B cell (primary cell): ENCODE measurements around the gene LAP3. TPM values are rescaled to one million over a fixed set of nuclear protein-coding genes. Genes with fewer than 3 reads are reported as not detected.

ENCODE experiments used
- ATAC-seq: fragments of 200-7000 bp; cut with Tn5 transposase; one replicate; pipeline ENCODE4 v1.10.0; 2021; ENCODE audit warnings: low read depth, mild to moderate bottlenecking, moderate number of reproducible peaks, moderate library complexity
- CTCF ChIA-PET: fragments of 350-600 bp; sonication (Branson Sonifier 250); formaldehyde crosslinking; loops from one replicate; lab custom pipeline; 2021; ENCODE audit warnings: antibody characterized with exemption, inconsistent platforms; lab: Charles Lee
- POLR2A ChIA-PET: fragments of 350-600 bp; sonication (Branson Sonifier 250); formaldehyde crosslinking; loops from one replicate; lab custom pipeline; 2021; ENCODE audit warnings: antibody characterized with exemption; lab: Charles Lee
- DNase-seq: peaks from one replicate; pipeline ENCODE4 v3.0.0; 2013
- H2AFZ ChIP-seq: 2 replicates; pipeline ENCODE4 v1.6.1; 2012; ENCODE audit warnings: mild to moderate bottlenecking, low read depth, low read length; ENCODE audit not compliant: insufficient read depth, poor library complexity, severe bottlenecking
- H3K27ac ChIP-seq, 2 donors: 1 replicate in 1 of 2; 2 replicates in 1 of 2; pipeline ENCODE4 v1.5.1; 2012 to 2013; ENCODE audit warnings: low read length in 2 of 2, mild to moderate bottlenecking in 2 of 2, moderate library complexity in 1 of 2
- H3K27me3 ChIP-seq, 4 experiments: fragments of 200-600 bp in 1 of 4; sonication (generic) in 1 of 4; replicated peaks in 1 of 4; 1 replicate in 2 of 4; 2 replicates in 2 of 4; pipeline versions ENCODE4 v1.6.1 to v1.7.0; 2013 to 2016; ENCODE audit warnings: low read length in 3 of 4, mild to moderate bottlenecking in 2 of 4, mixed read lengths in 1 of 4, moderate library complexity in 1 of 4; ENCODE audit not compliant: insufficient read depth in 4 of 4, control insufficient read depth in 3 of 4; ENCODE audit errors: control extremely low read depth in 1 of 4
- H3K36me3 ChIP-seq, 2 experiments: replicated peaks in 1 of 2; 1 replicate in 1 of 2; 2 replicates in 1 of 2; pipeline versions ENCODE4 v1.6.1 to v1.7.1; 2013; ENCODE audit warnings: low read length in 1 of 2; ENCODE audit not compliant: insufficient read depth in 2 of 2, control insufficient read depth in 1 of 2; ENCODE audit errors: control extremely low read depth in 1 of 2, extremely low read depth in 1 of 2
- H3K4me1 ChIP-seq, 2 donors: fragments of 200-600 bp in 1 of 2; sonication (generic) in 1 of 2; 1 replicate in 1 of 2; 2 replicates in 1 of 2; pipeline versions ENCODE4 v1.5.1 to v1.6.1; 2013 to 2017; ENCODE audit warnings: low read length in 2 of 2; ENCODE audit not compliant: control insufficient read depth in 2 of 2, insufficient read depth in 2 of 2
- H3K4me2 ChIP-seq: replicated peaks from 2 replicates; pipeline ENCODE3; 2012; ENCODE audit warnings: mild to moderate bottlenecking, low read depth, low read length; ENCODE audit not compliant: poor library complexity, severe bottlenecking
- H3K4me3 ChIP-seq, 5 experiments: fragments of 200-600 bp in 1 of 5; sonication (generic) in 1 of 5; 1 replicate in 3 of 5; 2 replicates in 2 of 5; pipeline versions ENCODE4 v1.5.1 to v1.7.0; 2011 to 2016; ENCODE audit warnings: low read length in 4 of 5, mild to moderate bottlenecking in 4 of 5, low read depth in 2 of 5, control low read depth in 1 of 5, moderate library complexity in 1 of 5; ENCODE audit not compliant: insufficient read depth in 1 of 5; ENCODE audit errors: control extremely low read depth in 1 of 5, extremely low read depth in 1 of 5
- H3K79me2 ChIP-seq: fragments of 200-600 bp; sonication (generic); one replicate; pipeline ENCODE4 v1.6.0; 2016; ENCODE audit warnings: low read length; ENCODE audit not compliant: control insufficient read depth, insufficient read depth
- H3K9ac ChIP-seq: fragments of 200-600 bp; sonication (generic); 2 replicates; pipeline ENCODE4 v1.6.1; 2017; ENCODE audit warnings: mild to moderate bottlenecking, low read length, moderate library complexity
- H3K9me3 ChIP-seq, 3 donors: one replicate each; pipeline versions ENCODE4 v1.6.1 to v1.7.1; 2013; ENCODE audit warnings: low read length in 2 of 3; ENCODE audit not compliant: control insufficient read depth in 2 of 3, insufficient read depth in 1 of 3; ENCODE audit errors: control extremely low read depth in 1 of 3
- H4K20me1 ChIP-seq: 2 replicates; pipeline ENCODE4 v1.6.0; 2012; ENCODE audit warnings: mild to moderate bottlenecking, low read length; ENCODE audit not compliant: insufficient read depth, control insufficient read depth, poor library complexity, severe bottlenecking
- H3K27ac Mint-ChIP-seq: one replicate; pipeline ENCODE4 v1.8.0; 2021; ENCODE audit warnings: mixed read lengths
- H3K27me3 Mint-ChIP-seq: one replicate; pipeline ENCODE4 v1.8.0; 2021; ENCODE audit warnings: mixed read lengths
- H3K4me1 Mint-ChIP-seq: one replicate; pipeline ENCODE4 v1.8.0; 2021; ENCODE audit warnings: mixed read lengths
- H3K4me3 Mint-ChIP-seq: one replicate; pipeline ENCODE4 v1.8.0; 2021; ENCODE audit warnings: mixed read lengths
- H3K9me3 Mint-ChIP-seq: one replicate; pipeline ENCODE4 v1.8.0; 2022; ENCODE audit warnings: mixed read lengths; ENCODE audit not compliant: insufficient read depth
- EZH2 ChIP-seq: IDR thresholded peaks from 2 replicates; pipeline ENCODE4 v1.6.1; 2012; ENCODE audit warnings: borderline replicate concordance, low read depth, mild to moderate bottlenecking, moderate library complexity, low read length; ENCODE audit not compliant: insufficient read depth, poor library complexity, severe bottlenecking
- WGBS: methylation state at CpG from one replicate; pipeline ENCODE4 v1.1.5; 2013; ENCODE audit warnings: missing lambda C conversion rate; ENCODE audit not compliant: insufficient coverage; 5-methylcytosine and 5-hydroxymethylcytosine counted together
- intact Hi-C: fragments of 100-400 bp; cut with micrococcal nuclease; formaldehyde crosslinking; loops from one replicate; pipeline ENCODE4 v1.10.0; 2022
- polyA plus RNA-seq: library from polyadenylated mRNA; depleted of rRNA; stranded (reverse); fragments of >200 nt; gene quantifications from 2 replicates; pipeline ENCODE4 v1.2.3, GENCODE V29; 2012
- total RNA-seq, 2 donors: library from RNA; stranded (reverse); fragments of 120-200 nt in 1 of 2; gene quantifications; 1 replicate in 1 of 2; 2 replicates in 1 of 2; pipeline versions ENCODE4 v1.2.3 to v1.2.4, GENCODE V29; 2013 to 2022
- TF ChIP-seq, protein P1 (sequence below): fragments of 200-600 bp; IDR thresholded peaks from one replicate; pipeline ENCODE4 v1.8.0; 2022; ENCODE audit warnings: antibody characterized with exemption, mild to moderate bottlenecking

Gene LAP3
- total and polyA plus RNA-seq, 2 donors (not counting 1 experiment from before 2014, with no cell fraction given): 18.4 to 30.1 TPM

DNA sequence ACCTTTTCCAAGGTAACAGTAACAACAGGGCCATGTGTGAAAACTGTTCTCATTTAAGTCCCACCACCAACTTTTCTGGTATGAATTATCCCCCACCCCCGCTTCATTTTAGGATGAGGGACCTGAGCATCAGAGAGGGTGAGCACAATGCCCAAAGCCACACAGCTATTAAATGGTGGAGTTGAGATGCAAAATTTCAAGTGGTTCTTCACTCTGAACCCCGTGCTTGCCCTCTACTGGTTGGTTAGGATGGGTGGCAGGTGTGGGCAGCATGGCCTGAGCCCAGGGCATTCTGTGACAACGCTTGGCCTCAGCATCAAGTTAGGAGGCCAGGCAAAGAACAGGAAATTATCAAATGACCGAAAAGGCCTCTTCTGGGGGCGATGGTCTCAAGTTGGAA lies 70.9 kb downstream of the LAP3 start:
- Mint-ChIP-seq H3K9me3 (peaks cover 3% of the 10 kb centered on the region), H3K27me3 (peaks cover 4% of the 10 kb centered on the region), H3K27ac (no peak overlapping the region), H3K4me3 (no peak overlapping the region), H3K4me1 (no peaks in the 10 kb centered on the region)
- Histone ChIP-seq H3K36me3 (no peaks in the 10 kb centered on the region), H4K20me1 (no peaks in the 10 kb centered on the region), H2AFZ (no peak overlapping the region), H3K27me3 (peaks cover 0 to 3% (median 0%) of the 10 kb centered on the region in 4 experiments), H3K9me3 (peaks cover 0 to 12% (median 0%) of the 10 kb centered on the region in 3 donors), H3K4me2 (no peak overlapping the region), H3K9ac (no peak overlapping the region), H3K4me3 (no peak overlapping the region), H3K4me1 (no peaks in the 10 kb centered on the region), H3K79me2 (no peaks in the 10 kb centered on the region), H3K27ac (no peak overlapping the region)
- 87% methylated on average over 4 of the region's 5 CpGs for WGBS
- CTCF ChIA-PET: no interaction called here
- TF ChIP-seq, protein P1, sequence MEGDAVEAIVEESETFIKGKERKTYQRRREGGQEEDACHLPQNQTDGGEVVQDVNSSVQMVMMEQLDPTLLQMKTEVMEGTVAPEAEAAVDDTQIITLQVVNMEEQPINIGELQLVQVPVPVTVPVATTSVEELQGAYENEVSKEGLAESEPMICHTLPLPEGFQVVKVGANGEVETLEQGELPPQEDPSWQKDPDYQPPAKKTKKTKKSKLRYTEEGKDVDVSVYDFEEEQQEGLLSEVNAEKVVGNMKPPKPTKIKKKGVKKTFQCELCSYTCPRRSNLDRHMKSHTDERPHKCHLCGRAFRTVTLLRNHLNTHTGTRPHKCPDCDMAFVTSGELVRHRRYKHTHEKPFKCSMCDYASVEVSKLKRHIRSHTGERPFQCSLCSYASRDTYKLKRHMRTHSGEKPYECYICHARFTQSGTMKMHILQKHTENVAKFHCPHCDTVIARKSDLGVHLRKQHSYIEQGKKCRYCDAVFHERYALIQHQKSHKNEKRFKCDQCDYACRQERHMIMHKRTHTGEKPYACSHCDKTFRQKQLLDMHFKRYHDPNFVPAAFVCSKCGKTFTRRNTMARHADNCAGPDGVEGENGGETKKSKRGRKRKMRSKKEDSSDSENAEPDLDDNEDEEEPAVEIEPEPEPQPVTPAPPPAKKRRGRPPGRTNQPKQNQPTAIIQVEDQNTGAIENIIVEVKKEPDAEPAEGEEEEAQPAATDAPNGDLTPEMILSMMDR: no peak
- no peak for TF ChIP-seq EZH2
- DNase-seq (no peak), ATAC-seq (no peak)
- POLR2A ChIA-PET: no interaction called here
- intact Hi-C loops: no loop called here

DNA sequence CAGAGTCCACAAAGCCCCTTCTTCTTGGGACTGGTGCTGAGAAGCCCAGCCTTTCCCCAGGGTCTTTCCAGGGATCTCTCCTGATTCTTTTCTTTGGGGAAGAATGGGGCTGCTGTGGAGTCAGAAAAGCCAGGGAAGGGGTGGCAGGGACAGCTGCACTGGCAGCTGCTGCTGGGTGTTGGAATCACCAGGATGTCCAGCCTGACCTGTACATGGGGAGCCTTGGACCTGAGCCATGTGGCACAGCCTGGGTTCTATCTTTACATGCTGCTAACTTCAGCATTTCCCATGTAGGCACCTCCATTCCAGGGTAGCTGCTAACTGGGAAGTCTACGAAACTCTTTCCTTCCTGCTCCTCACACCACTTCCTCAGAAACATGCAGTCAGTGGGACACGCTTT lies 73.4 kb downstream of the LAP3 start:
- TF ChIP-seq, protein P1: no peak
- TF ChIP-seq EZH2: no peak
- DNase-seq (no peak), ATAC-seq (no peak)
- no peak overlapping the region for H3K27ac Mint-ChIP-seq
- H3K4me2 ChIP-seq: no peak overlapping the region
- no peaks in the 10 kb centered on the region for H3K79me2 ChIP-seq
- intact Hi-C loops: no loop called here
- H3K27ac ChIP-seq: no peak overlapping the region
- H4K20me1 ChIP-seq: no peaks in the 10 kb centered on the region
- peaks cover 3% of the 10 kb centered on the region for H3K9me3 Mint-ChIP-seq
- H3K4me1 Mint-ChIP-seq: no peaks in the 10 kb centered on the region
- H2AFZ ChIP-seq: no peak overlapping the region
- peaks cover 0 to 16% (median 0%) of the 10 kb centered on the region in 3 donors for H3K9me3 ChIP-seq
- POLR2A ChIA-PET: no interaction called here
- H3K4me3 Mint-ChIP-seq: no peak overlapping the region
- H3K36me3 ChIP-seq: no peaks in the 10 kb centered on the region
- no CpG with 5 or more reads among the region's 2 CpGs for WGBS
- peaks cover 4% of the 10 kb centered on the region for H3K27me3 Mint-ChIP-seq
- no peaks in the 10 kb centered on the region for H3K4me1 ChIP-seq
- no peak overlapping the region for H3K9ac ChIP-seq
- no peak overlapping the region for H3K4me3 ChIP-seq
- peaks cover 0 to 3% (median 0%) of the 10 kb centered on the region in 4 experiments for H3K27me3 ChIP-seq
- CTCF ChIA-PET: no interaction called here
